ENCODE data around the gene CFI. TPM values are rescaled to one million over a fixed set of nuclear protein-coding genes. Genes with fewer than 3 reads are reported as not detected.

Gene CFI
- total RNA-seq, 2 experiments from 2014 or later: not detected

DNA sequence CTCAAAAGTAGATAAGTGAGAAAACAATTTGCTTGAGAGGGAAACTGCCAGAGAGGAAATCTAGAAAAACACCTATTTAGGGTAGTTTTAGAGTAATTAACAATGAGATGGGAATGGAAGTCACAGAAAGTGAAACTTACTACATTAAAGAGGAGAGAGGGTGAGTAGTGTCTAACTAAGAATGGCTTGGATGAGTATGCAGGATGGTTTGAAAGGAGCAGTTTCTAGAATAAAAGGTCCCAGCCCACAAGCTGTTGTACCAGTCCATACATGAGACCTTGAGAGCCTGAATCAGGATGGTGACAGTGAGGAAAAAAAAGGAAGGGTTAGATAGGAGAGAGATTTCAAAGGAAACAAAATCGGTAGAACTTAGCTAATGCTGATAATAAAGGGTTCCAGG lies 15.1 kb upstream of the CFI start:
- H3K4me2 ChIP-seq (ENCODE audit: low read length): peak overlapping the region; percentile 67
- peaks cover 50% of the 10 kb centered on the region for H3K36me3 ChIP-seq (ENCODE audit: insufficient read depth, low read length)
- ChIA-PET POLR2A (interaction anchor here (0.7 to 2.1 kb wide), 4 partner anchors 8 to 388 kb away, joined by 3 to 9 read pairs (median 4); no protein-coding TSS in a partner anchor), CTCF (ENCODE audit: unreplicated experiment) (no interaction called here)
- peak overlapping the region; percentile 83 for H3K4me3 ChIP-seq (ENCODE audit: low read depth, low read length, poor library complexity, severe bottlenecking)
- no peak overlapping the region for H3K27ac ChIP-seq (ENCODE audit: low read depth, low read length, poor library complexity, severe bottlenecking)
- H3K9me2 ChIP-seq (ENCODE audit: insufficient read depth, low read length): no peaks in the 10 kb centered on the region
- peaks cover 22% of the 10 kb centered on the region for H3K4me1 ChIP-seq (ENCODE audit: insufficient read depth, low read length, poor library complexity, severe bottlenecking)
- H2AFZ ChIP-seq (ENCODE audit: low read length): no peak overlapping the region
- H3K9me3 ChIP-seq (ENCODE audit: low read length): no peaks in the 10 kb centered on the region
- no peak for TF ChIP-seq EZH2phosphoT487 (IDR thresholded peaks at IDR 0.05; ENCODE audit: borderline replicate concordance, low read depth, low read length)
- TF ChIP-seq CTCF (conservative IDR thresholded peaks at IDR 0.05; ENCODE audit: low read length): no peak
- H4K20me1 ChIP-seq (ENCODE audit: insufficient read depth, low read length): 0 out of 2 replicates have a peak, but pooled peaks cover 7% of the 10 kb centered on the region
- DNase-seq (ENCODE audit: low spot score): no peak
- peaks cover 31% of the 10 kb centered on the region for H3K79me2 ChIP-seq (ENCODE audit: insufficient read depth, low read depth, low read length)
- BruUV-seq (replicated peaks): no TSS peak
- intact Hi-C loops (cut with micrococcal nuclease; ENCODE audit: unreplicated experiment): loop anchor here (5.0 to 10.0 kb wide), 3 partner anchors 90 to 378 kb away; partner anchors contain the start of genes CASP6 and ELOVL6

DNA sequence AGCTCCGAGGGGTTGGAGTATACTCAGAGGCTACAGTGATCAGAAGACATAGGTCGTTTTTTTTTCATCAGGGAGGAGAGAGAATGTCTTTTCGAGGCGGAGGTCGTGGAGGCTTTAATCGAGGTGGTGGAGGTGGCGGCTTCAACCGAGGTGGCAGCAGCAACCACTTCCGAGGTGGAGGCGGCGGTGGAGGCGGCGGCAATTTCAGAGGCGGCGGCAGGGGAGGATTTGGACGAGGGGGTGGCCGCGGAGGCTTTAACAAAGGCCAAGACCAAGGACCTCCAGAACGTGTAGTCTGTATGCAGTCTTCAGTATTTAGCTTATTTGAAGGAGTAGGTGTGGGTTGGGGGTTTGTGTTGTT lies 14.3 kb upstream of the CFI start:
- peak overlapping the region; percentile 92 for H2AFZ ChIP-seq (ENCODE audit: low read length)
- 0 out of 2 replicates have a peak, but pooled peaks cover 7% of the 10 kb centered on the region for H4K20me1 ChIP-seq (ENCODE audit: insufficient read depth, low read length)
- H3K9me2 ChIP-seq (ENCODE audit: insufficient read depth, low read length): no peaks in the 10 kb centered on the region
- H3K36me3 ChIP-seq (ENCODE audit: insufficient read depth, low read length): peaks cover 43% of the 10 kb centered on the region
- CTCF ChIA-PET (ENCODE audit: unreplicated experiment): no interaction called here
- peak overlapping the region; percentile 83 for H3K4me3 ChIP-seq (ENCODE audit: low read depth, low read length, poor library complexity, severe bottlenecking)
- TF ChIP-seq CTCF (conservative IDR thresholded peaks at IDR 0.05; ENCODE audit: low read length): no peak
- no peak for TF ChIP-seq EZH2phosphoT487 (IDR thresholded peaks at IDR 0.05; ENCODE audit: borderline replicate concordance, low read depth, low read length)
- BruUV-seq (replicated peaks): no TSS peak
- peaks cover 22% of the 10 kb centered on the region for H3K4me1 ChIP-seq (ENCODE audit: insufficient read depth, low read length, poor library complexity, severe bottlenecking)
- POLR2A ChIA-PET: interaction anchor here (0.7 to 2.1 kb wide), 5 partner anchors 9 to 387 kb away, joined by 3 to 9 read pairs (median 3); no protein-coding TSS in a partner anchor
- no peaks in the 10 kb centered on the region for H3K9me3 ChIP-seq (ENCODE audit: low read length)
- peaks cover 31% of the 10 kb centered on the region for H3K79me2 ChIP-seq (ENCODE audit: insufficient read depth, low read depth, low read length)
- peak overlapping the region; percentile 67 for H3K4me2 ChIP-seq (ENCODE audit: low read length)
- peak; percentile 30 for DNase-seq (ENCODE audit: low spot score)
- peak overlapping the region; percentile 65 for H3K27ac ChIP-seq (ENCODE audit: low read depth, low read length, poor library complexity, severe bottlenecking)
- intact Hi-C loops (cut with micrococcal nuclease; ENCODE audit: unreplicated experiment): loop anchor here (5.0 to 10.0 kb wide), 3 partner anchors 89 to 379 kb away; partner anchors contain the start of genes CASP6 and ELOVL6
